Thymus (tissue), 11 donors: Measurements from ENCODE around the gene SHISA5. TPM values are rescaled to one million over a fixed set of nuclear protein-coding genes. Genes with fewer than 3 reads are reported as not detected.

Source experiments
- DNase-seq, 9 donors: peaks; one replicate each; pipeline ENCODE4 v3.0.0-alpha.2; 2013; ENCODE audit warnings: low spot score in 9 of 9, low read depth in 6 of 9, missing footprints in 1 of 9
- H3K27ac ChIP-seq, 2 donors: one replicate each; pipeline ENCODE4 v1.5.1; 2013; ENCODE audit warnings: control low read depth in 1 of 2, low read depth in 1 of 2, low read length in 1 of 2, mild to moderate bottlenecking in 1 of 2, moderate library complexity in 1 of 2
- H3K27me3 ChIP-seq, 2 donors: one replicate each; pipeline ENCODE4 v1.5.1; 2013; ENCODE audit warnings: low read length in 1 of 2; ENCODE audit not compliant: control insufficient read depth in 2 of 2, insufficient read depth in 1 of 2
- H3K36me3 ChIP-seq, 2 donors: one replicate each; pipeline ENCODE4 v1.5.1; 2013; ENCODE audit warnings: low read length in 1 of 2, mild to moderate bottlenecking in 1 of 2, moderate library complexity in 1 of 2; ENCODE audit not compliant: control insufficient read depth in 2 of 2, insufficient read depth in 2 of 2
- H3K4me1 ChIP-seq, 2 donors: one replicate each; pipeline ENCODE4 v1.5.1; 2013; ENCODE audit warnings: low read length in 2 of 2; ENCODE audit not compliant: control insufficient read depth in 2 of 2, insufficient read depth in 2 of 2
- H3K4me3 ChIP-seq, 2 donors: one replicate each; pipeline ENCODE4 v1.5.1; 2013; ENCODE audit warnings: low read length in 2 of 2, control low read depth in 1 of 2, mild to moderate bottlenecking in 1 of 2
- H3K9me3 ChIP-seq, 2 donors: one replicate each; pipeline ENCODE4 v1.5.1; 2013; ENCODE audit warnings: low read length in 1 of 2, mild to moderate bottlenecking in 1 of 2; ENCODE audit not compliant: control insufficient read depth in 2 of 2, insufficient read depth in 1 of 2
- WGBS: extraction: QIAGEN DNeasy Blood & Tissue Kit; methylation state at CpG from one replicate; pipeline ENCODE4 v1.1.7; 2013; 5-methylcytosine and 5-hydroxymethylcytosine counted together
- polyA plus RNA-seq: library from polyadenylated mRNA; stranded (reverse); fragments of 200-250 nt; gene quantifications from one replicate; pipeline ENCODE4 v1.2.3, GENCODE V29; 2013
- total RNA-seq: library from RNA; stranded (reverse); fragments of 120-200 nt; gene quantifications from one replicate; pipeline ENCODE4 v1.2.4, GENCODE V29; 2013
- donor health status: healthy.

Gene SHISA5
- total and polyA plus RNA-seq, 2 donors: 104 to 115 TPM

DNA sequence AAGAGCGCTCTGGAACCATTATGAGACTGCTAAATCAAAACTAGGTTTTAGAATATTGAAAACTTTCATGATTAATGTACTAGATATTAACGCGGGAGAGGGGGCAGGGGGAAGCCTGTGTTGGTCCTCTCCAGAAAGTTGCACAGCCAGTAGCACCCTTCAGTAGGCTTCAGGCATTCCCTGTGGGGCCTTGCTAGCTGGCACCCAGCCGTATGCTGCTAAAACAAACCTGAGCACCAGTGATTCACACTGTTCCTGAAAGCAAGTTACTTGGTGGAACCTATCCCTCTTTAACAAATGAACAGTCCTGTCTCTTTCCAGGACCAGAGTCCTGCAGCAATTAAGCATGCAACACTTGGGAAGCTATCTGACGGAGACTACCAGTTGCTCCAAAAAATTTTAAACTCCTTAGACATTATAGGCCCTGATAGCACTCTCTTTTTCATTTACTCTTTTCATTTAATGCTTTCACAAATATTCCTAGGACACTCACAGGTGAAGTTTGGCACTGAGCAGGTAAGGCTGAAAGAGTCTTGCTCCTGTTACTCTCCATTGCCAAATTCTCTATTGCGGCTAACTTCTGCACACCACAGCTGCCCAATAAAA, 58.6 kb downstream of the SHISA5 start:
- WGBS: 94% methylated on average over 6 of the region's 6 CpGs
- H3K4me3 ChIP-seq: no peak overlapping the region
- peaks cover 28% of the 10 kb centered on the region in 2 donors for H3K36me3 ChIP-seq
- DNase-seq: no peak
- H3K4me1 ChIP-seq: peaks cover 22 to 25% of the 10 kb centered on the region in 2 donors
- H3K27me3 ChIP-seq: no peaks in the 10 kb centered on the region
- H3K27ac ChIP-seq: no peak overlapping the region
- no peaks in the 10 kb centered on the region for H3K9me3 ChIP-seq

DNA sequence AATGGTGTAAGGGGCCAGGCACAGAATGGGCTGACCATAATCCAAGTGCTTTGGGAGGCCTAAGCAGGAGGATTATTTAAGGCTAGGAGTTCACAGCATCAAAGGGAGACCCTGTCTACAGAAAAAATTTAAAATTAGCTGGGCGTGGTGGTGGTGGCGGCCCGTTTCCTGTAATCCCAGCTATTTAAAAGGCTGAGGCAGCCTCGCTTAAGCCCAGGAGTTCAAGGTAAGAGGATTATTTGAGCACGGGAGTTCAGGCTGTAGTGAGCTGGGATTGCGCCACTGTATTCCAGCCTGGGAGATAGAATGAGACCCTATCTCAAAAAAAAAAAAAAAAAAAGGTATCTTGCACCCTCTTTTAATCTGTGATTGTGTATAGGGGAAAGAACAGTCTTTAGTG, 62.0 kb downstream of the SHISA5 start:
- Histone ChIP-seq H3K27ac (no peak overlapping the region), H3K9me3 (no peaks in the 10 kb centered on the region), H3K4me3 (no peak overlapping the region), H3K4me1 (peaks cover 18 to 26% of the 10 kb centered on the region in 2 donors), H3K27me3 (no peaks in the 10 kb centered on the region), H3K36me3 (peaks cover 28% of the 10 kb centered on the region in 2 donors)
- DNase-seq: no peak
- WGBS: 94% methylated on average over 6 of the region's 6 CpGs

DNA sequence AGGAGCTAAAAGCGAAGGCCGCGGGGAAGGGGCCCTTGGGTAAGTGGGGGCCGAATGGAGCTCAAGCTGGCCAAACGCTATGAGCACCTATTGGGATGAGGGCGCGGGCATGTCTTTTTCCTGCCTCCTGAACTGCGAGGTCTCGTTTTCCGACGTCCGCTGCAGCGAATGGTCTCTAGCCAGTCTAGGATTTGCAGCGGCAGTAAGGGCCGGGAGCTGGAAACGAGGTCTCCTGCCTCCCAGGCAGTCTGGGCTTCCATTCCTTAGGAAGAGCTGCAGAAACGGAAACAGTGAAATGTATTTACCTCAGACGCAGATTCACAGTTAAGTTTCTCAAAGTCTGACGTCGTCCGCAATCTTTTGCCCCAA, 63.4 kb downstream of the SHISA5 start:
- Histone ChIP-seq H3K4me3 (peak overlapping the region; percentile 69 to 85), H3K36me3 (peaks cover 28% of the 10 kb centered on the region in 2 donors), H3K27me3 (no peaks in the 10 kb centered on the region), H3K9me3 (no peaks in the 10 kb centered on the region), H3K27ac (peak overlapping the region; percentile 87 to 98), H3K4me1 (peaks cover 12 to 29% of the 10 kb centered on the region in 2 donors)
- DNase-seq: peak in 2 of 9 donors; percentile 18 to 21
- 3% methylated on average over 21 of the region's 21 CpGs for WGBS

DNA sequence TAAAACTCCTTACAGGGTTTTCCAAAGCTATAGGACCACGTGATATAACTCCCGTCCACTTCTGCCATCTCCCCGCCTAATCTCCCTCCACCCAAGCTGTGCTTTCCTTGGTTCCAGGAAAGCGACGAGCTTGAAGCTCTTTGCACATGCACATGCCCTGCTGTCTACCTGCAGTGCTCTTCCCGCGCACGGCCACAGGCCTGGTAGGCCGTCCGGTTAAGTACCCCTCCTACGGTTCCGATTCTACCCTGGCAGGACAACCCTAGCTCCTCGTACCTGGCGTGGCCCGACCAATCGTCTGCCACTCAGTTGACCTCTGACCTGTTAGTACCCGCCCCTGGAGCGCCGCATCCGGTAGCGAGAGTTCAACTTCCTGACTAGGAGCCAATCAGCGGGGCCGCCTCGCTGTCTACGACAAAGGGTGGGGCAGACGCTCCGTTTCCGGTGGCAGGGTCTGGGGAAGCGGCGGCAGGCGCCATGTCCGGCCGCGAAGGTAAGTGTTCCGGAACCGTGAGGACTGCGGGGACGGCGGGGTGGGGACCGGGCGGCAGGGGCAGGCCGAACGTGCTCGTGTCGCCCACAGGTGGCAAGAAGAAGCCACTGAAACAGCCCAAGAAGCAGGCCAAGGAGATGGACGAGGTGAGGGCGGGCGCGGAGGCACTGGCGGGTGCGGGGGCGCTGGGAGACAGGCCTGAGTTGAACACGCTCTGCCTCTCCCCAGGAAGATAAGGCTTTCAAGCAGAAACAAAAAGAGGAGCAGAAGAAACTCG, 64.0 kb downstream of the SHISA5 start, which contains the start of the genes CCDC51 and TMA7:
Gene CCDC51, minus strand, starts transcription at position 300 of the 770 bp plus-strand sequence. CDS start 4,991 bp downstream, outside the sequence.
Gene TMA7, plus strand, starts transcription at position 438 of the 770 bp plus-strand sequence. Its CDS starts 40 bp downstream, at position 478.
- H3K4me3 ChIP-seq: peak within 1 kb of the TSS; percentile 69 to 85
- no peaks in the 10 kb centered on the region for H3K9me3 ChIP-seq
- no peaks in the 10 kb centered on the region for H3K27me3 ChIP-seq
- WGBS: under 1% methylated on average over 54 of the region's 54 CpGs
- peaks cover 12 to 30% of the 10 kb centered on the region in 2 donors for H3K4me1 ChIP-seq
- H3K36me3 ChIP-seq: peaks cover 28% of the 10 kb centered on the region in 2 donors
- DNase-seq: peak; percentile 91 to 98 (median 94)
- H3K27ac ChIP-seq: peak within 1 kb of the TSS; percentile 87 to 98

DNA sequence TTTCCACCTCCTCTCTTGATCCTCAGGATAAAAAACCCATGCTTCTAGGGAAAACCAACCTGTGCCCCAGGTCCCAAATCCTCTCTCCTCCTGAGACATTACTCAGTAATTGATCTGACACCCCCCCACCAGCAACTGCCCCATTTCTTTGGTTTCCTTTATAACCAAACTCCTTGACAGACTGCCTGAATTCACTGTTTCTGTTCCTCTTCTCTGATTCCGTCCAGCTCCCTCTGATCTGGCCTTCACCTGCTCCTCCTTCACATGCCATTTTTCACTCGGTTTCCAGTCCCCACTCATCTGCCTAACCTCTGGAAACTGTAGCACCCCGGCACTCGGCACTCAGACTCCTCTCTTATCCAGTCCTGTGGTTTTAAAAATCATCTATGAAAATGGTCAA, 66.2 kb downstream of the SHISA5 start:
- no peak for DNase-seq
- no peaks in the 10 kb centered on the region for H3K27me3 ChIP-seq
- 97% methylated on average over 4 of the region's 4 CpGs for WGBS

DNA sequence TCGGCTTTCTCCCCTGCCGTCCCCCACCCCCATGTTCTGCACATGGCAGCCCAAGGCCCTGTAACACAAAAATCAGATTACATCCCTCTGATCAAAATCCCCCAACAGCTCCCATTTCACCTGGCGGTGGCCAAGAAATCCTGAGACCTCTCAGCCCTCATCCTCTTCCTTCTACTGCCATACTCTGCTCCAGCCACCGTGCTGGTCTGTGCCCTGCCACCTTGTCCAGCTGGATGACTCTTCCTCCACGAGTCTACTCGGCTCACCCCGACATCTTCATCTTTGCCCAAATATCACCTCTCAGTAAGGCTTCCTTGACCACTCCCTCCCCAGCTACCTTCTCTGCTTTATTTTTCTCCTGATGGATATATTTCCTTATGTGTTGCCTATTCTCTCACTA, 67.1 kb downstream of the SHISA5 start:
- H3K4me3 ChIP-seq: no peak overlapping the region
- no peak for DNase-seq
- H3K4me1 ChIP-seq: peaks cover 11 to 36% of the 10 kb centered on the region in 2 donors
- H3K27ac ChIP-seq: no peak overlapping the region
- H3K9me3 ChIP-seq: peaks cover 0 to 3% of the 10 kb centered on the region in 2 donors
- H3K27me3 ChIP-seq: no peaks in the 10 kb centered on the region
- 97% methylated on average over 7 of the region's 7 CpGs for WGBS
- peaks cover 24 to 30% of the 10 kb centered on the region in 2 donors for H3K36me3 ChIP-seq

More for the DNA sequence above, 66.2 kb downstream of the SHISA5 start:
- H3K9me3 ChIP-seq: peaks cover 0 to 3% of the 10 kb centered on the region in 2 donors
- peaks cover 25 to 29% of the 10 kb centered on the region in 2 donors for H3K36me3 ChIP-seq
- H3K4me1 ChIP-seq: peaks cover 12 to 32% of the 10 kb centered on the region in 2 donors
- no peak overlapping the region for H3K27ac ChIP-seq
- H3K4me3 ChIP-seq: no peak overlapping the region

DNA sequence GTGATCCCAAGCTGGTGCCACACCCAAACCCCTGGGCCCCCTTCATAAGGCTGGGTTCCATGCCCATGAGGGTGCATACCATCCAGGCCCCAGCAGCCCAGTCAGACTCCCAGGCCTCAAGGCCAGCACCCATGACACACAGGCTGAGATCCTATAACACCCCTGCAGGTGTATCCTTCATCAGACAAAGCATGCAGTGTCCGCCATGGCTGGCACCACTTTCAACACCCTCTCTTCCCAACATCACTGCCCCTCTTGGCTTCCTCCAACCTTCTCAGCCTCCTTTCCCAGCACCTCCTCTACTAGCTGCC, 67.5 kb downstream of the SHISA5 start:
- H3K4me3 ChIP-seq: no peak overlapping the region
- H3K9me3 ChIP-seq: peaks cover 0 to 3% of the 10 kb centered on the region in 2 donors
- H3K4me1 ChIP-seq: peaks cover 7 to 32% of the 10 kb centered on the region in 2 donors
- peaks cover 20 to 26% of the 10 kb centered on the region in 2 donors for H3K36me3 ChIP-seq
- H3K27me3 ChIP-seq: no peaks in the 10 kb centered on the region
- peak overlapping the region in 1 of 2 donors; percentile 45 for H3K27ac ChIP-seq
- DNase-seq: no peak
- 97% methylated on average over 1 of the region's 1 CpG for WGBS

DNA sequence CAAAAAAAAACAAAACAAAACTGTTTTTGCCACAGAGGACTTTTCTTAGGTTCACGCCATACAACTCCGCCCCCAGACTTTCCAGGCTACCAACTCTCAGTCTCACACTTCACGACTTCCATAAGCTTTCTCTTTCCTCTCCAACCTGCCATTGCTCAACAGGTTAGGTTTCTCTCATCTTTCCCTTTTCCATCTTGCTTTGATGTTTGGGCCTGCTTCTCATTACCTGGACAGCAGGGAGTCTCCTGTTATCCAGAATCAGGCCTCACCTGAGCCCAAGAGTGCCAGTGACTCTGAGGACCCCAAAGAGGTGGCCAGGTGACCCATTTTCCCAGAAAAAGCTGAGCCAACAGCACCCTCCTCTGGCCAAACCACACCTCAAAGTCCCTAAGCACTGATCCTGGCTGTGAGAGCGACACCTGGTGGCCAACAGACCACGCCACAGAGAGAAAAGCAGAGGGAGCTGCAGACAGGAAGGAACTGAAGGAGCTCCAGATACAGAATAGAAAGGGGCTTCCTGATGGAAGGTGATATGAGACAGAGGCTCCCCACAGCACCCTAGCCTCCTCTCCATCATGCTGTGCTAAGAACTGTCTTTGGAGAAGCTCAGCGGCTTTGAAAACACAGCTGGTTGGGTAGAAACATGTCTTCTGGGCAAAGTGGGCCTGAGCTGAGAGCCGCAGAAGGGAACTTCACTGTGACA, 68.0 kb downstream of the SHISA5 start:
- WGBS: 57% methylated on average over 7 of the region's 7 CpGs
- peak; percentile 72 to 94 (median 90) for DNase-seq
- Histone ChIP-seq H3K27ac (peak overlapping the region; percentile 36 to 45), H3K36me3 (peaks cover 19 to 25% of the 10 kb centered on the region in 2 donors), H3K9me3 (peaks cover 0 to 3% of the 10 kb centered on the region in 2 donors), H3K4me3 (no peak overlapping the region), H3K27me3 (no peaks in the 10 kb centered on the region), H3K4me1 (peaks cover 4 to 29% of the 10 kb centered on the region in 2 donors)
